Lung (tissue), 12 donors: ENCODE data around the gene UBE2C. TPM values are rescaled to one million over a fixed set of nuclear protein-coding genes. Genes with fewer than 3 reads are reported as not detected.
A peak's percentile ranks its signal among the peaks of the same experiment; 100 is the strongest.

Source experiments
- ATAC-seq: fragments of 200-7000 bp; cut with Tn5 transposase; one replicate; pipeline ENCODE4 v1.9.1; 2020; ENCODE audit warnings: moderate number of reproducible peaks; ENCODE audit not compliant: insufficient read depth, low FRiP score
- DNase-seq, 3 donors: peaks; one replicate each; pipeline ENCODE4 v3.0.0-alpha.2; 2013 to 2017
- H3K27ac ChIP-seq, 2 donors: one replicate each; pipeline ENCODE4 v1.5.1; 2013; ENCODE audit warnings: mild to moderate bottlenecking in 2 of 2, moderate library complexity in 2 of 2, control low read depth in 1 of 2, inconsistent platforms in 1 of 2, low read depth in 1 of 2, low read length in 1 of 2
- H3K27me3 ChIP-seq, 3 donors: one replicate each; pipeline ENCODE4 v1.5.1; 2013; ENCODE audit warnings: low read length in 2 of 3; ENCODE audit not compliant: control insufficient read depth in 3 of 3, insufficient read depth in 3 of 3
- H3K36me3 ChIP-seq, 4 donors: one replicate each; pipeline ENCODE4 v1.5.1; 2013; ENCODE audit warnings: low read length in 4 of 4, mild to moderate bottlenecking in 1 of 4, moderate library complexity in 1 of 4; ENCODE audit not compliant: control insufficient read depth in 4 of 4, insufficient read depth in 4 of 4
- H3K4me1 ChIP-seq, 5 donors: one replicate each; pipeline ENCODE4 v1.5.1; 2013; ENCODE audit warnings: low read length in 5 of 5, mild to moderate bottlenecking in 2 of 5, moderate library complexity in 1 of 5; ENCODE audit not compliant: control insufficient read depth in 5 of 5, insufficient read depth in 5 of 5
- H3K4me3 ChIP-seq: one replicate; pipeline ENCODE4 v1.5.1; 2013; ENCODE audit warnings: mild to moderate bottlenecking, control low read depth, moderate library complexity
- H3K9ac ChIP-seq, 2 donors: one replicate each; pipeline ENCODE4 v1.5.1; 2013; ENCODE audit warnings: low read length in 2 of 2, control low read depth in 1 of 2; ENCODE audit not compliant: insufficient read depth in 1 of 2
- H3K9me3 ChIP-seq, 4 donors: one replicate each; pipeline ENCODE4 v1.5.1; 2013; ENCODE audit warnings: low read length in 3 of 4, mild to moderate bottlenecking in 1 of 4, moderate library complexity in 1 of 4; ENCODE audit not compliant: control insufficient read depth in 4 of 4, insufficient read depth in 3 of 4
- CTCF ChIP-seq: IDR thresholded peaks from 2 replicates; pipeline ENCODE4 v1.5.1; 2012; ENCODE audit warnings: mild to moderate bottlenecking; ENCODE audit errors: control extremely low read depth, extremely low read depth
- WGBS, 2 donors: extraction: QIAGEN DNeasy Blood & Tissue Kit; methylation state at CpG; one replicate each; pipeline ENCODE4 v1.1.7; 2013; 5-methylcytosine and 5-hydroxymethylcytosine counted together
- polyA plus RNA-seq, 2 donors: library from polyadenylated mRNA; stranded (reverse); fragments of 200-250 nt; gene quantifications; one replicate each; pipeline ENCODE4 v1.2.1, GENCODE V29; 2013
- total RNA-seq, 2 donors: library from RNA; depleted of rRNA in 1 of 2; stranded (reverse); fragments of >200 nt in 1 of 2; gene quantifications; one replicate each; pipeline ENCODE4 v1.2.1, GENCODE V29; 2014 to 2021
- donor health status: control.
- donor health status: control.
- donor health status: Bipolar disorder and iron deficiency.
- donor health status: healthy.
- donor health status: DM: yes; HTN: yes; CAD: no.

Gene UBE2C
- total and polyA plus RNA-seq, 4 donors = 2.5 to 17.0 (median 5.5) TPM

- no peak for ATAC-seq
These were observed 47.5 kb downstream of the UBE2C start for GRCh38 chr20:45859916-45860315.

GRCh38 chr20:45860560-45861220 lies 48.2 kb downstream of the UBE2C start:
- Histone ChIP-seq H3K4me3 (no peak overlapping the region), H3K4me1 (peaks cover 2 to 19% (median 12%) of the 10 kb centered on the region in 5 donors), H3K9ac (no peak overlapping the region), H3K27me3 (no peaks in the 10 kb centered on the region), H3K36me3 (peaks cover 0 to 4% (median 0%) of the 10 kb centered on the region in 4 donors), H3K27ac (no peak overlapping the region), H3K9me3 (no peaks in the 10 kb centered on the region)
- DNase-seq (no peak), ATAC-seq (no peak)
- WGBS, 2 donors = 63 to 78% methylated on average over 7 of the region's 7 CpGs
- no peak for TF ChIP-seq CTCF

More at GRCh38 chr20:45859916-45860315, 47.5 kb downstream of the UBE2C start:
- H3K27me3 ChIP-seq = no peaks in the 10 kb centered on the region
- H3K27ac ChIP-seq = no peak overlapping the region
- no peak overlapping the region for H3K9ac ChIP-seq
- TF ChIP-seq CTCF = no peak
- no peak for DNase-seq
- H3K36me3 ChIP-seq = peaks cover 0 to 4% (median 0%) of the 10 kb centered on the region in 4 donors
- H3K4me3 ChIP-seq = no peak overlapping the region
- H3K4me1 ChIP-seq = peaks cover 2 to 19% (median 13%) of the 10 kb centered on the region in 5 donors
- H3K9me3 ChIP-seq = no peaks in the 10 kb centered on the region
- WGBS, 2 donors = 96 to 99% methylated on average over 5 of the region's 5 CpGs

GRCh38 chr20:45861221-45862075 lies 49.0 kb downstream of the UBE2C start:
- Histone ChIP-seq H3K27me3 (no peaks in the 10 kb centered on the region), H3K9ac (no peak overlapping the region), H3K36me3 (peaks cover 0 to 4% (median 0%) of the 10 kb centered on the region in 4 donors), H3K27ac (no peak overlapping the region), H3K9me3 (no peaks in the 10 kb centered on the region), H3K4me3 (no peak overlapping the region), H3K4me1 (peaks cover 2 to 11% (median 7%) of the 10 kb centered on the region in 5 donors)
- no peak for ATAC-seq
- peak in 1 of 3 donors; percentile 13 for DNase-seq
- TF ChIP-seq CTCF = no peak
- 92 to 96% methylated on average over 7 of the region's 7 CpGs for WGBS, 2 donors
